NT2/D1 (cell line): Measurements from ENCODE around the gene SLC24A3.

Experiments
- DNase-seq: peaks from one replicate; pipeline ENCODE4 v3.0.0-alpha.2; 2011; ENCODE audit warnings: low read depth, low spot score
- H3K27me3 ChIP-seq: 2 replicates; pipeline ENCODE4 v1.6.0; 2011; ENCODE audit warnings: mild to moderate bottlenecking; ENCODE audit not compliant: insufficient read length, insufficient read depth
- H3K36me3 ChIP-seq: 2 replicates; pipeline ENCODE4 v1.6.1; 2011; ENCODE audit warnings: mild to moderate bottlenecking, low read length, mixed read lengths; ENCODE audit not compliant: insufficient read depth, insufficient read length
- H3K4me1 ChIP-seq: 2 replicates; pipeline ENCODE4 v1.5.1; 2011; ENCODE audit not compliant: insufficient read depth, insufficient read length
- H3K4me3 ChIP-seq: 2 replicates; pipeline ENCODE4 v1.5.1; 2011; ENCODE audit warnings: low read depth; ENCODE audit not compliant: insufficient read length
- H3K9ac ChIP-seq: 2 replicates; pipeline ENCODE4 v1.6.0; 2011; ENCODE audit warnings: low read depth; ENCODE audit not compliant: insufficient read length
- H3K9me3 ChIP-seq: 2 replicates; pipeline ENCODE4 v1.5.1; 2011; ENCODE audit warnings: mild to moderate bottlenecking, low read length; ENCODE audit not compliant: insufficient read depth
- SUZ12 ChIP-seq: IDR thresholded peaks from 2 replicates; pipeline ENCODE4 v1.6.1; 2011; ENCODE audit not compliant: insufficient read length, insufficient read depth; ENCODE audit errors: extremely low read depth
- YY1 ChIP-seq: IDR thresholded peaks from 2 replicates; pipeline ENCODE4 v1.6.1; 2011; ENCODE audit not compliant: insufficient read length, insufficient read depth
- ZNF274 ChIP-seq: IDR thresholded peaks from 2 replicates; pipeline ENCODE4 v1.6.1; 2011; ENCODE audit warnings: mild to moderate bottlenecking, low read depth, low read length

SLC24A3 gene

DNA sequence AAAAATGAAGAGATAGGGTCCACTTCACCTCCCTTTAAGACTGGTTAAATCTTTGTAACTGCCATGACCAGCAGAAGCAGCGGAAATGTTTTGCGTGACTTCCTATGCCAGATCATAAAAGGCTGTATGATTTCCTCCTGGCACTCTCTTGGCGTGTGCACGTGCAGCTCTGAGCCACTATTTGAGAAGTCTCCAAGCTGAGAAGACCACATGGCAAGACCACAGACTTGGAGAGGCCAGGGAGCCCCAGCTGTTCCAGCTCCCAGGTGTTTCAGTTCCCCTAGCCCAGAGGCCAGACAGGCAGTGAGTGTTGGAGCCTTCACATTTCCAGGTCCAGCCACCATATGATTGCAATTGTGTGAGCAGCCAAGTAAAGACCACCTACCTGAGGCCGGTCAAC, 286.3 kb downstream of the SLC24A3 start:
- TF ChIP-seq SUZ12 (no peak), YY1 (no peak), ZNF274 (no peak)
- DNase-seq: no peak

DNA sequence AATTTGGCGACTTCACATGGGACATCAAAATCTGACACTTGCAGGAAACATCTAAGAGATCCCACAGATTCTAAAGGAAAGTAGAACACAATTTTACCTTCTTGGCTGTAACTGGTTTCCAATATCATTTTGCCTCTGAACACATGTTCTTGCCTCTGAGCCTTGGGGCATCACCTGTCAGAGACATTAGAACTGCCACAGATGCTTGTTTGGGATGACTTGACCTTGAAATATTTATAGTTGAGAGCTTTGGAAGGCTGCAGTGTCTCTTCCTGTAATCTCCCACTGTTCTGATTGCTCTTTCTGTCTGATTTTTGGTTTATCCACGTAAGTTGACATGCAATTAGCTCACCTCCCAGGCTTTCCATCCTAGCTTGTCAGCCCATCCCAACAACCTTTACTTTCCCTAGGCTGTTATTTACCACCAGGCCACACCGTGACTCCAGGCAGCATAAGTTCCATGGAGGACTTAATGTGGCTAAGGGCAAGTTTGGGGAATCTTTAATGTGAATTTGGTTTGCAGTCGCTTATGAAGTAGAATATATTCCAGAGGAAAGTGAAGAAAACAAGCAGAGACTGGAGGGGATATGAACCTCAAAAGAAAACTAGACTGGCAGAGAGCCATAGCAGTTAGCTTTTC, 289.2 kb downstream of the SLC24A3 start:
- TF ChIP-seq ZNF274: no peak
- TF ChIP-seq SUZ12: no peak
- no peak for TF ChIP-seq YY1
- H3K27me3 ChIP-seq: no peaks in the 10 kb centered on the region
- DNase-seq: no peak
- no peaks in the 10 kb centered on the region for H3K9me3 ChIP-seq
- no peak overlapping the region for H3K4me3 ChIP-seq
- no peaks in the 10 kb centered on the region for H3K36me3 ChIP-seq
- no peaks in the 10 kb centered on the region for H3K4me1 ChIP-seq
- no peak overlapping the region for H3K9ac ChIP-seq

More for the DNA sequence above, 286.3 kb downstream of the SLC24A3 start:
- no peaks in the 10 kb centered on the region for H3K4me1 ChIP-seq
- no peaks in the 10 kb centered on the region for H3K27me3 ChIP-seq
- no peak overlapping the region for H3K9ac ChIP-seq
- no peak overlapping the region for H3K4me3 ChIP-seq
- H3K9me3 ChIP-seq: no peaks in the 10 kb centered on the region
- H3K36me3 ChIP-seq: no peaks in the 10 kb centered on the region

GRCh38 chr20:19502169-19502568, 289.7 kb downstream of the SLC24A3 start:
- no peaks in the 10 kb centered on the region for H3K27me3 ChIP-seq
- no peak for DNase-seq
- no peaks in the 10 kb centered on the region for H3K4me1 ChIP-seq
- no peaks in the 10 kb centered on the region for H3K9me3 ChIP-seq
- no peak overlapping the region for H3K9ac ChIP-seq
- TF ChIP-seq YY1 (no peak), SUZ12 (no peak), ZNF274 (no peak)
- H3K4me3 ChIP-seq: no peak overlapping the region
- H3K36me3 ChIP-seq: no peaks in the 10 kb centered on the region

DNA sequence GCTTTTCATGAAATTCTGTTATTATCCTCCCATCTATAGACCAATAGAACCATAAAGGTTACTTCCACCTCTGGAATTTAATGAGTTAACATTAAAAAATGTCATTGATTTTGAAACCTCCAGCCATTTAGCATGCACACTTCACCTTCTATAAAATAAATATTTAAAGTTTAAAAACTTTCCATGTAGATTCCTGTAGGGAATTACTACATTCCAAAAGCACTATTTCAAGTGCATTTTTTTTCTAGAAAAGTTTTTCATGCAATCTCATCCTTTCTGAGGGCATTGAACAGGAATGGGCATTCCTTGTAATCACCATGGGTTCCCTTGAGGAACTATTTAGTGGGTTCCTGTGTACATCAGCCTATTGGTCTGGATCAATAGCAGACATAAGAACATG, 291.8 kb downstream of the SLC24A3 start:
- Histone ChIP-seq H3K9ac (no peak overlapping the region), H3K4me3 (no peak overlapping the region), H3K4me1 (no peaks in the 10 kb centered on the region), H3K9me3 (no peaks in the 10 kb centered on the region), H3K27me3 (no peaks in the 10 kb centered on the region), H3K36me3 (no peaks in the 10 kb centered on the region)
- no peak for TF ChIP-seq ZNF274
- TF ChIP-seq YY1: no peak
- TF ChIP-seq SUZ12: no peak
- no peak for DNase-seq

- Histone ChIP-seq H3K9me3 (no peaks in the 10 kb centered on the region), H3K4me3 (no peak overlapping the region), H3K4me1 (no peaks in the 10 kb centered on the region), H3K9ac (no peak overlapping the region), H3K36me3 (no peaks in the 10 kb centered on the region), H3K27me3 (no peaks in the 10 kb centered on the region)
- no peak for DNase-seq
- no peak for TF ChIP-seq SUZ12
- no peak for TF ChIP-seq ZNF274
- TF ChIP-seq YY1: no peak
Measured at GRCh38 chr20:19506021-19506420, 293.6 kb downstream of the SLC24A3 start.

- H3K4me3 ChIP-seq: no peak overlapping the region
Measured at GRCh38 chr20:19508449-19508848, 296.0 kb downstream of the SLC24A3 start.

GRCh38 chr20:19510611-19511010, 298.2 kb downstream of the SLC24A3 start:
- Histone ChIP-seq H3K4me1 (no peaks in the 10 kb centered on the region), H3K27me3 (no peaks in the 10 kb centered on the region), H3K36me3 (no peaks in the 10 kb centered on the region), H3K4me3 (no peak overlapping the region), H3K9me3 (no peaks in the 10 kb centered on the region), H3K9ac (no peak overlapping the region)
- no peak for DNase-seq
- TF ChIP-seq ZNF274 (no peak), YY1 (no peak), SUZ12 (no peak)

More at GRCh38 chr20:19508449-19508848, 296.0 kb downstream of the SLC24A3 start:
- Histone ChIP-seq H3K9me3 (no peaks in the 10 kb centered on the region), H3K4me1 (no peaks in the 10 kb centered on the region), H3K27me3 (no peaks in the 10 kb centered on the region), H3K36me3 (no peaks in the 10 kb centered on the region), H3K9ac (no peak overlapping the region)
- TF ChIP-seq ZNF274 (no peak), YY1 (no peak), SUZ12 (no peak)
- no peak for DNase-seq

DNA sequence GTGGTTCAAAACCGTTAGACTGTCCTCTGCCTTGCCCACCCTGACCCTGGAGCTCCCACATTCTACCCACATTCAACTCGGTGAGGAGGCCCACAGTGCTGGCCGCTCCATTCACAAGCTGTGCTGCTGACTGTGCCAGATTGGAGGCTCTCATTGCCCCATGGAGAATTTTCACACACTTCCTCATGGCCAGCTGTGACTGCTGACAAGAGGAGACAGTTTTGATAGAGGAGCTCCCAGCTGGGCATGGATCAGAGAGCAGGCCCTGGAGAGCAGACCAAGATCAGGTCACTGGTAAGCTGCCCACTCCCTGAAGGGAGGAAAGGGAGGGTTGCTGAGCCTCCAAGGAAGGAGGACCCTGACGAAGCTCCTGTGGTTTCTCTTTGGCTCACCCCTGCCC, 299.5 kb downstream of the SLC24A3 start:
- Histone ChIP-seq H3K4me1 (no peaks in the 10 kb centered on the region), H3K9ac (no peak overlapping the region), H3K36me3 (no peaks in the 10 kb centered on the region), H3K4me3 (no peak overlapping the region), H3K9me3 (no peaks in the 10 kb centered on the region), H3K27me3 (no peaks in the 10 kb centered on the region)
- no peak for TF ChIP-seq YY1
- DNase-seq: no peak
